Right hindlimb (tissue), 1 donor: Measurements from ENCODE around the gene GPC4.
"Not testable (repeated sequence)": the region's sequence is repeated elsewhere in the genome, so short reads cannot be mapped to it uniquely, and the experiment has no call there.

Source experiments
- DNase-seq: peaks from one replicate; pipeline ENCODE4 v3.0.0-alpha.2; 2018

The GPC4 gene

DNA sequence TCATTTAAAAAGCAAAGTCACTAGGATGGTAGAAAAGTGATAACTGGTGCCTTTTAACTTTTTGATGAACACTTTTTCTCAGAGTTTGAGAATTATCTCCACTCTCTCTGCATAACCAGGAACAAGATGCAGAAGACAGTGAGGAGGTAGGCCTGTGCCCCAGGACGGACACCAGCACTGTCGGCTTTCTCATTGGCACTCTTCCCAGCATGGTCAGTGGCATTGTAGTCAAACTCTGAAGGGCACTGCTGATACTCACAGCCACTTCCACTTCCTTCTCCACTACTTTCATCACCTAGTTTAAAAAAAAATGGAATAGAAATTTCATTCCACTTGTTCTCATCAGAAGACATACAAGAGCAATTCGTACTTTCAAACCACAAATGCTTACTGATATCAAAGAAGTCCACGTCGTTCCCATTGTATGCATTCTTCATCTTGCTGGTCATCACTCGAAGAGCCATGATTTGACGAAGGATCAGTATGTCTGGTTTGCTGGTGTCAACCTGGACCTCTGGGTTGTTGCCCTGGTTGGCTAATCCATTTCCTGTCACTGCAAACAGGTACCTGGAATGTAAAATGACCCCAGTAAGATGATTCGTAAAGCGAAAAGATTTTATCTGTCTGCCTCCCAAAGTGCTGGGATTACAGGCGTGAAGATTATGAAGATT, 112.4 kb downstream of the GPC4 start:
- no peak for DNase-seq

DNA sequence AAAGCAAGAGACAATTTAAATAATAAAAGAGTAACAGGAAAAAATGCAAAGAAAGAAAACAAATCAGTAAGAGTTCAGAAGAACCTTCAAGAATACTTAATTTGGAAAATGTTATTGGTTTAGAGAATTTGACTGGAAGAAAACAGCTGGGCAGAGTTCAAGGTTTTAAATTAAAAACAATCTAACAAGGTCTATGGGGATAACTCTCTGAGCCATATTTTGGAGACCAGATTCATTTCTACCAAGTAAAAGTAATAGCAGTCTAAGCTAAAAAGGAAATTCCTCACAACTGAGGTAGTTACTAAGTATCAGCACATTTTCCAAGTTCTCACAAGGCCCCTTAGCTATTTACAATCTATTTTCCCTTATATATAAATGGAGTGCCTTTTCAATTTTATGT, 114.7 kb downstream of the GPC4 start:
- no peak for DNase-seq

DNA sequence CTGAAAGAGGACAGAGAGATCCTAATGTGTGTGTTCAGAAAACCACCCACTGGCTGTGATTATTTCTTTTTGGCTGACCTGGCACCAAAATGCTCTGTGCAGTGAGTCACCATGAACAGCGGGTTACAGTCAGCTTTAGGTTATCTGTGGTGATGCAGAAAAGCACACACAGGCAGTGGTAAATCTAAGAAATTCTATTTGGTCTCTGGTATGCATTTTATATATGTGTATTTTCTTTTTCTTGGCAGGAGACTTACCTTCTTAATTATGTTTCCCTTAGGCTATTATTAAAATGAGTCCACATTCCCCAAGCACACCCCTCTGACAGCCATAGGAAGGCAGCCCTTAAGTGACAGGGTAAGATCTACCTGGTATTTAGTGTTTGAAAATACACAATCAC, 118.0 kb downstream of the GPC4 start:
- DNase-seq, result no peak

DNA sequence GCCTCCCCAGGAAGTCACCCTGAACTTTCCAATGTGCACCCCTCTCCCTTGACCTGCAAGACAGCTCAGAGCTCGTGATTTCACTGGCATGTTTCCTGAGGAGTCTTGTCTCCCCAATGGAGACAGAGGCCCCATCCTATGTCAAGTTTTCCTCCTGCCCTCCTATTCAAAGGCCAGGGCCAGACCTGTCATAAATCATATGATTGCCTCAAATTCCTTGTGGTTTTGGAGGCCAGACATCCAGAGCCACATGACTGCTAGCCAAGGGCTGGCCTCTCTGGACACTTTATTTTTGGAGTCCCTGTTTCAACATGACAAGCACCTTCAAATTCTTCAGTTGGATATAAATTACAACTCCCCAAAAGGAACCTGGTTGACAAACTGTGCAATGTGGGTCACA, 121.2 kb downstream of the GPC4 start:
- DNase-seq, result no peak

DNA sequence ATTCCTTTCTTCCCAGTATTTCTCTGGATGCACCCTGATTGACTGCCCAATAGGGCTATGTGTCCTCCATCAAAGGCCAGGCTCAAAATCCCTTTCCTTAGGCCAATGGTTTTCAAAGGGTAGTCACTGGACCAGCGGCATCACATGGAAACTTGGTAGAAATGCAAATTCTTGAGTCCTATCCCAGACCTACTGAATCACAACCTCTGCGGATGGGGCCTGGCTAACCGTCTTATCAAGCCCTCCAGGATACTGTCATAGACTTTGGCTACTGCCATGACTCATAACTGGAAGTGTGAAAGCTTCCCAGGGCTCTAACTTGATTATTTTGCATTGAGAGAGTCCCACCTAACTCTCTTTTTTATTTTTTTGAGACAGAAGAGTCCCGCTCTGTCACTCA, 125.2 kb downstream of the GPC4 start:
- DNase-seq, result no peak

DNA sequence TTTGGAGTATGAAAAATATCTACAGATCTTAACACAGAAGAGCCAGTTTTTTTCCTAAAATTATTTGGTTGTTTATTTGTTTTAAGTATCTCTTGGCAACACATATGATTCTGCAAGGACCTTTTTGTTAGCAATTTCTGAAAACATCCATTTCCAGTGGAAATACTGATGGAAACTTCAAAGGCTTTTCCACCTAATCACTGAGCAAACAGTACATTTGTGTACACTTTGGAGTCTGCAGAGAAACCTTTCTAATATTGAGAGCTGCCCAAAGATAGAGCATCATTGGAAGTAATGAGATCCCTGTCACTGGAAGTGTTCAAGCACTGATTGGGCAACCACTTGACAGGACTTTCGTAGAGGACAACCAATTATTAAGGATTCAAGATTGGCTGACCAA, 127.4 kb downstream of the GPC4 start:
- no peak for DNase-seq

DNA sequence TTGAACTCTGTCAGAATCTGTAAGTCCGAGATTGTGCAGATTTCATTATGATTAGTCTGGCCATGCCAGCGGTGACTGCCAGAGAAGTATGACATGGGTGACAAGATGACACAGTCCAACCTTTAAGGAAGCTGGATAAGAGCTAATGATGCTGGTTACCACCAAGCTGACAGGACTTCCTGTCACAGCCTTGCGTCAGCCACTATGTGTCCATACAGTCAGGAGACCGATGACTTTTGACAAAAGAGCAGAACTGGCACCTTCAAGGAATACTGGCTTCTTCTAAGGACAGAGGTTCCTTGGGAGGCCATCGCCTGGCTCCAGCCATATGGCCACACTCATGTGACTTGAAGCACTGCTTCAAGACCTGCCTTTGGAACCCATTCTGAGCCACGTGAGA, 129.9 kb downstream of the GPC4 start:
- no peak for DNase-seq

- DNase-seq, result not testable (repeated sequence)
Observed at GRCh38 chrX:133279112-133279730, 136.1 kb downstream of the GPC4 start.

DNA sequence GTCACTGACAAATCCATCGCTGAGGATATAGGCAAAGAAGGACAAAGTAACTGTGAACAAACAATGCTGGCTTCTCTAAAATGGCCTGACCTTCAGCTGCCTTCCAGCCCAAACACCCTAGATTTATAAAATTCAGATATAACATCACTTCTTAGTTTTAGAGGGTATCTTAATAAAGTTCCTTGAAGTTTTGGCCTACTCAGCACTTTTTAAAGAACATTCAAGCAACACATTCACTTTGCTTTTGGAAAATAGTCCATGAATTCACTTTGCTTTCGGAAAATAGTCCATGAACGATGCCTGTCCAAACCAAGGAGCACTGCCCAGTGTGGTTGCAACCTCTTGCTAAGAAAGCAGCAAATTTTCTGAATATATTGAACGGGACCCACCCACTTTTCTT, 142.1 kb downstream of the GPC4 start:
- no peak for DNase-seq

DNA sequence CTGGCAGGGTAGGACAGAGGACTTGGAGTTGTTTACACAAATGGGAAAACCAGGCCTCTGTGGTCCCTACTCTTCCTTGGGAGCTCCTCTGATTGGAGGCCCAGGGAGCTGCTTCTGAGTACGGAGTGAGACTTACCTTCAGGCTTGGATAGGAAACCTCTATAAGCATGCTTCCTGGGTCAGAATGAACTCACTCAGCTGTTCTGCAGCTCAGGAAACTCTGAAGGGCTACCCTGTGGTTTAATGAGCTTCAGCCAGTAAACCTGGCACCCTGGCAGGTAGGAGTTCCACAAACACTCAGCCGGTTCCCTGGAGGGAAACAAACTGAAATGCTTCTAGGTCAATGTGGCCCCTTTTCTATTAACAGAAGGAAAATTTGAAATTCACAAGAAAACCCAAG, 146.1 kb downstream of the GPC4 start:
- no peak for DNase-seq

DNA sequence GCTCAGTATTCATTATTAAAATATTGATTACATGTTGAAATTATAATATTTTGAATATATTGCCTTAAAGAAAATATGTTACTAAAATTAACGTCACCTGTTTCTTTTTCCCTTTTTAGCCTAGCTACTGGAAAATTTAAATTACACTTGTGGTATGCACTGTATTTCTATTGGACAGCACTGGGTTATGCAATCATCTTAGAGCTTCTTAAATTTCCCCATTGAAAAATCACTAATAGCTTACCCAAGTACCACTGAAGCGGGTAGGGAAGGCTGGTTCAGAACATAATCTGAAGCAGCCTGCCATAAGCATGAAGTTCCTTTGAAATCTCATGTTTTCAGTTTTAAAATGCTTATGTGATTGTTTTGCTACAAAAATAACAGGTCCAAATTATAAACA, 147.7 kb downstream of the GPC4 start:
- no peak for DNase-seq

DNA sequence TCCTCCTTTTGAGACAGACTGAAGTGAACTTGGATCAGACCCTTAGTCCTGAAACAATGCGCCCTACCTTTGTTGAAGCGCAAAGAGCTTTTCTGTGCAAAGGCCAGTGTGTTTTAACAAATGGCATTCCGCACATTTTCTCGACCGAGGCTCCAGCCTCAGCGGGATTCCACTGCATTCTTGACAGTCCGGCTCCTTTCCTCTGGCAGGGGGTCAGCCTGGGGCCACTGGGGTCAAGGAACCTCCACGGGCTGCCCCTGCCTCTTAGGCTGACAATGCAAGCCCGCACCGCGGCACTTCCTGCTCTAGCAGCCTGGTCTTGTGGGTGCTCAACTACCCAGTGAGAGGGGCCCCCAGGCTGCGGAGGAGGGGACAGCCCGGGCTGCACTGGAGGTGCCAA, 150.0 kb downstream of the GPC4 start:
- DNase-seq, result peak; percentile 20

DNA sequence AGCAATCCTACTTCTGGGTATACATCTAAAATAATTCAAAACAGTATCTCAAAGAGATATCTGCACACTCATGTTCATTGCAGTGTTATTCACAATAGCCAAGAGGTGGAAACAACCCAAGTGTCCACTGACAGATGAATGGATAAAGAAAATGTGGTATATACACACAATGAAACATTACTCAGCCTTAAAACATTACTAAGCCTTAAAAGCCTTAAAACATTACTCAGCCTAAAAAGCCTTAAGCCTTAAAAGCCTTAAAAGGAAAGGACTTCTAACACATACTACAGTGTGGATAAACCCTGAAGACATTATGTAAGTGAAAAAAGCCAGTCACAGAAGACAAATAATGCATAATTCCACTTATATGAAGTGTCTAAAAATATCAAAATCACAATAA, 156.8 kb downstream of the GPC4 start:
- no peak for DNase-seq

DNA sequence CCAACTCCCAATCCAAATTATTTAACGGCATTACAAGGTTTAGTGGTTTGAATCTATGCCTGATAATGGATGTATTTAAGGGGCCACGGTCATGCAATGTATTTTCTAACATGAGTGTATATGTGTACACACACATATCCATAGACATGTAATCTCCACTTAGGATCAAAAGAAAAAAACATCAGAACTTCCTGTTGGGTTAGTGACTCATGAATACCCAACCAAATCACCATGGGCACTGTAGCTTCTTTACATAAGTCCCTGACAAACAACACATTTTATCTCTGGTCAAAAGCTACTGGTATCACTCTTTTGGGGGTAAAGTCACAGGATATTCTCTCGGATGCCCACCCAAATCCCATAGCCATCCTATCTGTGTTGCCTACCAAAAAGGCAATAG, 160.6 kb downstream of the GPC4 start:
- no peak for DNase-seq

DNA sequence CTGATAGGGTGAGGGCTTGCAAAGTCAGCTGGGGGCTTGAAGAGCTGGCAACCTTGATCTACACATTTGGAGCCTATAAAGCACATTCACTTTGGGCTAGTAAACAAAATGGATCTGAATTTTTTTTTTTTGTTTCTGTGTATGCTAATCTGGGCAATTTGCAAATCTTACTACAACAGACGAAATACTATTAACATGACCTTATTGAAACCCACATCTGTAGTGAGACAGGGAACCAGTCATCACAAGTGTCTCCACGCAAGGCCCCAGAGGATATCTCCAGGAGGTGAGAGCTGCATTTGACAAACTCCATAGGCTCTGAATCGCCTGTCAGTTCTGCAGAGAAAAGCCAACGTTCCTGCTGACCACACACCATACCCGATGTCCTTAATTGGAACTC, 164.1 kb downstream of the GPC4 start:
- DNase-seq, result no peak

GRCh38 chrX:133250184-133251100, 164.8 kb downstream of the GPC4 start:
- no peak for DNase-seq
